K562 (cell line): ENCODE data around the gene USP27X. TPM values are rescaled to one million over a fixed set of nuclear protein-coding genes. Genes with fewer than 3 reads are reported as not detected.

Experiments used
- ATF1 ChIP-seq, 2 experiments: fragments of 450-650 bp in 1 of 2; IDR thresholded peaks; 2 replicates each; pipeline ENCODE4 v1.6.1; 2016; ENCODE audit warnings: missing compliant biosample characterization in 1 of 2, missing genetic modification characterization in 1 of 2
- CBFA2T3 ChIP-seq: fragments of 450-650 bp; IDR thresholded peaks from 2 replicates; pipeline ENCODE4 v1.6.1; 2017
- EHMT2 ChIP-seq: fragments of 450-650 bp; IDR thresholded peaks from 2 replicates; pipeline ENCODE4 v1.6.1; 2018; ENCODE audit warnings: antibody characterized with exemption
- ETV1 ChIP-seq: fragments of 450-650 bp; conservative IDR thresholded peaks from 2 replicates; pipeline ENCODE4 v1.6.1; 2016; ENCODE audit warnings: missing genetic modification characterization, control low read depth, low read depth, missing compliant biosample characterization
- MYBL2 ChIP-seq, 2 experiments: fragments of 450-650 bp in 1 of 2; sonication (generic) in 1 of 2; formaldehyde crosslinking in 1 of 2; IDR thresholded peaks; 2 replicates each; pipeline versions ENCODE4 v1.6.1 to v1.8.1; 2017 to 2022; ENCODE audit warnings: borderline replicate concordance in 1 of 2, inconsistent platforms in 1 of 2, low read depth in 1 of 2, mild to moderate bottlenecking in 1 of 2, missing genetic modification reagents in 1 of 2, moderate library complexity in 1 of 2
- NCOR1 ChIP-seq: fragments of 450-650 bp; IDR thresholded peaks from 2 replicates; pipeline ENCODE4 v1.6.1; 2016; ENCODE audit warnings: mild to moderate bottlenecking, moderate library complexity
- NR1H2 ChIP-seq: sonication (generic); formaldehyde crosslinking; IDR thresholded peaks from 2 replicates; pipeline ENCODE4 v1.4.0; 2020; ENCODE audit warnings: mild to moderate bottlenecking, missing genetic modification reagents
- RFX5 ChIP-seq: IDR thresholded peaks from 2 replicates; pipeline ENCODE4 v1.6.1; 2011; ENCODE audit warnings: low read depth, mild to moderate bottlenecking, improper control_type of control experiment, low read length
- RFX7 ChIP-seq: fragments of 250-450 bp; sonication (Bioruptor Pico); IDR thresholded peaks from 2 replicates; pipeline ENCODE4 v1.5.1; 2021; ENCODE audit warnings: mild to moderate bottlenecking
- SIX5 ChIP-seq, 2 experiments: IDR thresholded peaks; 2 replicates each; pipeline ENCODE4 v1.6.1; 2011; ENCODE audit warnings: low read length in 2 of 2, borderline replicate concordance in 1 of 2, low read depth in 1 of 2, mild to moderate bottlenecking in 1 of 2, moderate library complexity in 1 of 2; ENCODE audit not compliant: insufficient read depth in 1 of 2
- SP1 ChIP-seq: sonication (generic); formaldehyde crosslinking; IDR thresholded peaks from 2 replicates; pipeline ENCODE4 v1.8.1; 2022; ENCODE audit warnings: mild to moderate bottlenecking, missing genetic modification reagents
- SRF ChIP-seq, 2 experiments: fragments of 250-450, 450-650 bp in 1 of 2; sonication (Bioruptor Pico) in 1 of 2; sonication (generic) in 1 of 2; formaldehyde crosslinking; IDR thresholded peaks; 2 replicates each; pipeline versions ENCODE4 v1.5.0 to v1.5.1; 2020 to 2022; ENCODE audit warnings: mild to moderate bottlenecking in 1 of 2, missing genetic modification reagents in 1 of 2
- TCFL5 ChIP-seq: fragments of 250-450 bp; sonication (Bioruptor Pico); conservative IDR thresholded peaks from 2 replicates; pipeline ENCODE4 v1.6.1; 2021; ENCODE audit warnings: mild to moderate bottlenecking, moderate library complexity, matching md5 sums
- ZNF212 ChIP-seq: fragments of 450-650 bp; formaldehyde crosslinking; IDR thresholded peaks from 2 replicates; pipeline ENCODE4 v1.4.0; 2020; ENCODE audit warnings: mild to moderate bottlenecking
- ZNF263 ChIP-seq: sonication (generic); formaldehyde crosslinking; IDR thresholded peaks from 2 replicates; pipeline ENCODE4 v1.8.0; 2022; ENCODE audit warnings: mild to moderate bottlenecking, missing genetic modification reagents, borderline replicate concordance
- polyA plus RNA-seq, 8 experiments: library from polyadenylated mRNA; depleted of rRNA in 4 of 8; stranded (reverse) in 5 of 8; unstranded in 3 of 8; fragments of >200 nt; fragmentation: Nextera tagmentation in 2 of 8; fragmentation: Illumina TruSeq in 1 of 8; extraction: Ambion mirVana in 2 of 8; extraction: Trizol in 1 of 8; gene quantifications; 2 replicates each; pipeline versions ENCODE4 v1.2.1 to v1.2.3, GENCODE V29; 2011 to 2014; ENCODE audit warnings: inconsistent platforms in 1 of 8, missing spikeins in 1 of 8
- total RNA-seq, 7 experiments: library from RNA; depleted of rRNA in 6 of 7; stranded (reverse); fragments of >200 nt in 6 of 7; fragmentation: Illumina TruSeq in 2 of 7; extraction: Trizol in 2 of 7; gene quantifications; 2 replicates each; pipeline versions ENCODE4 v1.2.1 to v1.2.3, GENCODE V29; 2011 to 2021; ENCODE audit warnings: low replicate concordance in 1 of 7
- TF ChIP-seq, protein P1 (sequence below): sonication (generic); formaldehyde crosslinking; IDR thresholded peaks from 2 replicates; pipeline ENCODE4 v1.8.0; 2022; ENCODE audit warnings: mild to moderate bottlenecking, missing genetic modification reagents
- TF ChIP-seq, protein P2 (sequence below): conservative IDR thresholded peaks from 2 replicates; pipeline ENCODE4 v1.6.1; 2011; ENCODE audit warnings: low read depth, mild to moderate bottlenecking, low read length; ENCODE audit not compliant: control insufficient read depth
- TF ChIP-seq, protein P3 (sequence below), 2 experiments: fragments of 450-650 bp; IDR thresholded peaks; 2 replicates each; pipeline ENCODE4 v1.6.1; 2016
- TF ChIP-seq, protein P4 (sequence below): sonication (generic); formaldehyde crosslinking; IDR thresholded peaks from 2 replicates; pipeline ENCODE4 v1.8.0; 2022; ENCODE audit warnings: mild to moderate bottlenecking, missing genetic modification reagents, borderline replicate concordance
- TF ChIP-seq, protein P5 (sequence below): sonication (generic); formaldehyde crosslinking; IDR thresholded peaks from 2 replicates; pipeline ENCODE4 v1.8.0; 2022; ENCODE audit warnings: missing genetic modification reagents, mild to moderate bottlenecking, borderline replicate concordance

Gene USP27X
- total and polyA plus RNA-seq, 9 of the 15 experiments (the other 6 are each of a cell fraction or from before 2014, with no cell fraction given) = 0.15 to 4.7 (median 1.6) TPM

DNA sequence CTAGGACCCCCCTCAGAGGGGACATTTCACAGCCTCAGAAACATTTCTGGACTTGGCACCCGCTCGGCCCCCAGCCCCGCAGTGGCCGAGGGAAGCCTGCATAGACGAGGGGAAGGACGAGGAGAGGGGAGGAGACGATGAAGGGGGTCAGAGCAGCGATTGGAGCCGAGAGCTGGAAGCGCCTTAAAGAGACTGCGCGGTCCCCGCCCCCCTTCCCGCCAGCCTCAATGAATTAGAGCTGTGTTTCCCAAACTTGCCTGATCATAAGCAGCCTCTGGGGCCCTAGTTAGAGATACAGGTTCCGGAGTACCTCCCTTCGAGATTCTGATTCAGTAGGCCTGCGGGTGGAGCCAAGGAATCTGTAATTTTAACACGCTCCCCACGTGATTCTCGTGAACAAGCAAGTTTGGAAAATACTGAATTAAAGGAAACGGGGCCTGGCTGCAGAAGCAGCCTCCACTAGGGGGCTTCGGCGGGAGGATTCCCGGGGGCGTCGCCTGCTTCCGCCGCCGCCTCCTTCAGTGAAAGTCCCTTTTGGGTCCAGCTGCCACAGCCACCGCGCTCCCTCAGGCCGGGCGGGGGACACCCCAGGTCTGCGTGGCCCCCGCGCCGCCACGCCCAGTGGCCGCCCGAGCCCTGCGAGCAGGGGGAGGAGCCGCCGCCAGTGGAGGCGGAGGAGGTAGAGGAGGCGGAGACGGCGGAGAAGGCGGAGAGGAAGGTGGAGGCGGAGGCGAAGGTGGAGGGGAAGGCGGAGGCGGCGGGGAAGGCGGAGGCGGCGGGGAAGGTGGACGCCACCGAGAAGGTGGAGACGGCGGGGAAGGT lies at the start of gene USP27X (continued):
- TF ChIP-seq, protein P1, sequence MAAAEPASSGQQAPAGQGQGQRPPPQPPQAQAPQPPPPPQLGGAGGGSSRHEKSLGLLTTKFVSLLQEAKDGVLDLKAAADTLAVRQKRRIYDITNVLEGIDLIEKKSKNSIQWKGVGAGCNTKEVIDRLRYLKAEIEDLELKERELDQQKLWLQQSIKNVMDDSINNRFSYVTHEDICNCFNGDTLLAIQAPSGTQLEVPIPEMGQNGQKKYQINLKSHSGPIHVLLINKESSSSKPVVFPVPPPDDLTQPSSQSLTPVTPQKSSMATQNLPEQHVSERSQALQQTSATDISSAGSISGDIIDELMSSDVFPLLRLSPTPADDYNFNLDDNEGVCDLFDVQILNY = no peak
- TF ChIP-seq, protein P2, sequence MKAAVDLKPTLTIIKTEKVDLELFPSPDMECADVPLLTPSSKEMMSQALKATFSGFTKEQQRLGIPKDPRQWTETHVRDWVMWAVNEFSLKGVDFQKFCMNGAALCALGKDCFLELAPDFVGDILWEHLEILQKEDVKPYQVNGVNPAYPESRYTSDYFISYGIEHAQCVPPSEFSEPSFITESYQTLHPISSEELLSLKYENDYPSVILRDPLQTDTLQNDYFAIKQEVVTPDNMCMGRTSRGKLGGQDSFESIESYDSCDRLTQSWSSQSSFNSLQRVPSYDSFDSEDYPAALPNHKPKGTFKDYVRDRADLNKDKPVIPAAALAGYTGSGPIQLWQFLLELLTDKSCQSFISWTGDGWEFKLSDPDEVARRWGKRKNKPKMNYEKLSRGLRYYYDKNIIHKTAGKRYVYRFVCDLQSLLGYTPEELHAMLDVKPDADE = 0 out of 2 replicates have a peak, but pooled peaks have one; percentile 47
- TF ChIP-seq MYBL2 (IDR thresholded peaks at IDR 0.05; ENCODE audit: low read depth) = no peak
- no peak for TF ChIP-seq MYBL2 (CRISPR knock-in tag; IDR thresholded peaks at IDR 0.05; ENCODE audit: borderline replicate concordance)
- TF ChIP-seq SRF (CRISPR knock-in tag; IDR thresholded peaks at IDR 0.05) = no peak
- no peak for TF ChIP-seq ZNF263 (CRISPR knock-in tag)
- TF ChIP-seq ETV1 = peak; percentile 39; the same call in 1 of the 2 replicates
- no peak for TF ChIP-seq NR1H2 (CRISPR knock-in tag)
- TF ChIP-seq RFX7 (CRISPR knock-in tag) = no peak
- TF ChIP-seq, protein P3, sequence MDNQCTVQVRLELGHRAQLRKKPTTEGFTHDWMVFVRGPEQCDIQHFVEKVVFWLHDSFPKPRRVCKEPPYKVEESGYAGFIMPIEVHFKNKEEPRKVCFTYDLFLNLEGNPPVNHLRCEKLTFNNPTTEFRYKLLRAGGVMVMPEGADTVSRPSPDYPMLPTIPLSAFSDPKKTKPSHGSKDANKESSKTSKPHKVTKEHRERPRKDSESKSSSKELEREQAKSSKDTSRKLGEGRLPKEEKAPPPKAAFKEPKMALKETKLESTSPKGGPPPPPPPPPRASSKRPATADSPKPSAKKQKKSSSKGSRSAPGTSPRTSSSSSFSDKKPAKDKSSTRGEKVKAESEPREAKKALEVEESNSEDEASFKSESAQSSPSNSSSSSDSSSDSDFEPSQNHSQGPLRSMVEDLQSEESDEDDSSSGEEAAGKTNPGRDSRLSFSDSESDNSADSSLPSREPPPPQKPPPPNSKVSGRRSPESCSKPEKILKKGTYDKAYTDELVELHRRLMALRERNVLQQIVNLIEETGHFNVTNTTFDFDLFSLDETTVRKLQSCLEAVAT (IDR thresholded peaks at IDR 0.05) = no peak
- TF ChIP-seq, protein P4, sequence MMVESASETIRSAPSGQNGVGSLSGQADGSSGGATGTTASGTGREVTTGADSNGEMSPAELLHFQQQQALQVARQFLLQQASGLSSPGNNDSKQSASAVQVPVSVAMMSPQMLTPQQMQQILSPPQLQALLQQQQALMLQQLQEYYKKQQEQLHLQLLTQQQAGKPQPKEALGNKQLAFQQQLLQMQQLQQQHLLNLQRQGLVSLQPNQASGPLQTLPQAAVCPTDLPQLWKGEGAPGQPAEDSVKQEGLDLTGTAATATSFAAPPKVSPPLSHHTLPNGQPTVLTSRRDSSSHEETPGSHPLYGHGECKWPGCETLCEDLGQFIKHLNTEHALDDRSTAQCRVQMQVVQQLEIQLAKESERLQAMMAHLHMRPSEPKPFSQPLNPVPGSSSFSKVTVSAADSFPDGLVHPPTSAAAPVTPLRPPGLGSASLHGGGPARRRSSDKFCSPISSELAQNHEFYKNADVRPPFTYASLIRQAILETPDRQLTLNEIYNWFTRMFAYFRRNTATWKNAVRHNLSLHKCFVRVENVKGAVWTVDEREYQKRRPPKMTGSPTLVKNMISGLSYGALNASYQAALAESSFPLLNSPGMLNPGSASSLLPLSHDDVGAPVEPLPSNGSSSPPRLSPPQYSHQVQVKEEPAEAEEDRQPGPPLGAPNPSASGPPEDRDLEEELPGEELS (CRISPR knock-in tag) = no peak
- no peak for TF ChIP-seq EHMT2
- peak; percentile 55 for TF ChIP-seq CBFA2T3
- TF ChIP-seq ZNF212 (CRISPR knock-in tag) = no peak
- TF ChIP-seq SP1 (CRISPR knock-in tag) = 0 out of 2 replicates have a peak, but pooled peaks have one; percentile 20
- TF ChIP-seq, protein P5, sequence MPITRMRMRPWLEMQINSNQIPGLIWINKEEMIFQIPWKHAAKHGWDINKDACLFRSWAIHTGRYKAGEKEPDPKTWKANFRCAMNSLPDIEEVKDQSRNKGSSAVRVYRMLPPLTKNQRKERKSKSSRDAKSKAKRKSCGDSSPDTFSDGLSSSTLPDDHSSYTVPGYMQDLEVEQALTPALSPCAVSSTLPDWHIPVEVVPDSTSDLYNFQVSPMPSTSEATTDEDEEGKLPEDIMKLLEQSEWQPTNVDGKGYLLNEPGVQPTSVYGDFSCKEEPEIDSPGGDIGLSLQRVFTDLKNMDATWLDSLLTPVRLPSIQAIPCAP (CRISPR knock-in tag) = no peak
- no peak for TF ChIP-seq TCFL5
- TF ChIP-seq NCOR1 = 0 out of 2 replicates have a peak, but pooled peaks have one; percentile 18
- TF ChIP-seq RFX5 = no peak
- TF ChIP-seq ATF1 (CRISPR knock-in tag; IDR thresholded peaks at IDR 0.05) = no peak
- peak; percentile 37; the same call in 1 of the 2 replicates for TF ChIP-seq ATF1 (tag; IDR thresholded peaks at IDR 0.05)
- no peak for TF ChIP-seq SIX5 (IDR thresholded peaks at IDR 0.05; ENCODE audit: borderline replicate concordance in 1 of 2, insufficient read depth in 1 of 2, low read depth in 1 of 2, low read length in 2 of 2)
